HCT116 (cell line): ENCODE results near the gene BMP4. TPM values are rescaled to one million over a fixed set of nuclear protein-coding genes. Genes with fewer than 3 reads are reported as not detected.

ENCODE experiments used
- ATAC-seq: fragments of 200-7000 bp; cut with Tn5 transposase; 2 replicates; pipeline ENCODE4 v1.9.1; 2020; ENCODE audit warnings: mild to moderate bottlenecking, moderate library complexity
- BruUV-seq: library from RNA; stranded (reverse); fragments of 400-500 nt; replicated peaks from 2 replicates; lab custom pipeline; 2021; lab: Mats Ljungman, UMichigan
- CTCF ChIA-PET: fragments of 300-600 bp; sonication (Branson Sonifier 250); formaldehyde crosslinking; loops from one replicate; lab custom pipeline; 2021; ENCODE audit warnings: antibody characterized with exemption; lab: Charles Lee
- POLR2A ChIA-PET: fragments of 300-600, 350-600 bp; sonication (Branson Sonifier 250); formaldehyde crosslinking; loops from one replicate; lab custom pipeline; 2021; ENCODE audit warnings: antibody characterized with exemption; lab: Charles Lee
- RAD21 ChIA-PET, 2 experiments: fragments of 300-600 bp; sonication (Branson Sonifier 250); formaldehyde crosslinking; loops; one replicate each; lab custom pipeline; 2023; ENCODE audit warnings: low total read pairs in 2 of 2; ENCODE audit not compliant: uncharacterized antibody in 2 of 2, unreplicated experiment in 2 of 2, low non-redundant PET in 1 of 2; lab: Charles Lee
- DNase-seq: peaks from one replicate; pipeline ENCODE4 v3.0.0-alpha.2; 2010; ENCODE audit warnings: low read depth, low spot score
- H2AFZ ChIP-seq: fragments of 200-600 bp; shearing (Covaris generic), sonication (generic); 2 replicates; pipeline ENCODE4 v1.6.1; 2017; ENCODE audit warnings: low read depth, mixed run types, mixed read lengths, antibody characterized with exemption, low read length; ENCODE audit not compliant: poor library complexity, severe bottlenecking
- H3K27ac ChIP-seq: 2 replicates; pipeline ENCODE4 v1.5.1; 2012; ENCODE audit warnings: low read depth, low read length
- H3K27me3 ChIP-seq: fragments of 200-600 bp; sonication (generic); 2 replicates; pipeline ENCODE4 v1.6.1; 2016; ENCODE audit warnings: mixed run types, low read length, mixed read lengths; ENCODE audit not compliant: insufficient read depth
- H3K36me3 ChIP-seq, 2 experiments: fragments of 200-500 bp in 1 of 2; fragments of 200-600 bp in 1 of 2; sonication (Bioruptor generic) in 1 of 2; sonication (generic) in 1 of 2; 2 replicates each; pipeline versions ENCODE4 v1.5.1 to v1.6.1; 2014 to 2016; ENCODE audit warnings: low read length in 2 of 2, inconsistent platforms in 1 of 2, mixed read lengths in 1 of 2, mixed run types in 1 of 2; ENCODE audit not compliant: insufficient read depth in 2 of 2, control insufficient read depth in 1 of 2
- H3K4me1 ChIP-seq, 2 experiments: fragments of 200-600 bp in 1 of 2; sonication (generic) in 1 of 2; 2 replicates each; pipeline versions ENCODE4 v1.5.1 to v1.6.1; 2012 to 2017; ENCODE audit warnings: low read length in 2 of 2, inconsistent platforms in 1 of 2, mild to moderate bottlenecking in 1 of 2, mixed read lengths in 1 of 2, mixed run types in 1 of 2, moderate library complexity in 1 of 2; ENCODE audit not compliant: insufficient read depth in 2 of 2, control insufficient read depth in 1 of 2
- H3K4me2 ChIP-seq: fragments of 200-600 bp; sonication (generic); 2 replicates; pipeline ENCODE4 v1.6.1; 2017; ENCODE audit warnings: mixed run types, low read length, mixed read lengths
- H3K4me3 ChIP-seq, 2 experiments: fragments of 200-600 bp in 1 of 2; sonication (generic) in 1 of 2; replicated peaks in 1 of 2; 2 replicates each; pipeline ENCODE4 v1.5.1; 2011 to 2016; ENCODE audit warnings: low read length in 2 of 2, control low read depth in 1 of 2, low read depth in 1 of 2, mild to moderate bottlenecking in 1 of 2, mixed read lengths in 1 of 2, mixed run types in 1 of 2
- H3K79me2 ChIP-seq: fragments of 200-600 bp; sonication (generic); 2 replicates; pipeline ENCODE4 v1.6.1; 2017; ENCODE audit warnings: mild to moderate bottlenecking, mixed run types, low read length, moderate library complexity, mixed read lengths; ENCODE audit not compliant: insufficient read depth
- H3K9ac ChIP-seq: fragments of 200-600 bp; sonication (generic); 2 replicates; pipeline ENCODE4 v1.6.1; 2016; ENCODE audit warnings: low read length, mixed read lengths
- H3K9me2 ChIP-seq: fragments of 200-600 bp; sonication (generic), shearing (Covaris generic); 2 replicates; pipeline ENCODE4 v1.6.1; 2017; ENCODE audit warnings: mixed run types, mild to moderate bottlenecking, moderate library complexity; ENCODE audit not compliant: insufficient read depth
- H3K9me3 ChIP-seq, 2 experiments: fragments of 200-500 bp in 1 of 2; fragments of 200-600 bp in 1 of 2; sonication (Bioruptor generic) in 1 of 2; sonication (generic) in 1 of 2; 2 replicates each; pipeline ENCODE4 v1.6.1; 2014 to 2017; ENCODE audit warnings: low read length in 2 of 2, mixed read lengths in 2 of 2, inconsistent platforms in 1 of 2, low read depth in 1 of 2, mild to moderate bottlenecking in 1 of 2, mixed run types in 1 of 2, moderate library complexity in 1 of 2; ENCODE audit not compliant: control insufficient read depth in 1 of 2, insufficient read depth in 1 of 2
- H4K20me1 ChIP-seq: fragments of 200-600 bp; sonication (generic), shearing (Covaris generic); 2 replicates; pipeline ENCODE4 v1.6.1; 2017; ENCODE audit warnings: mixed run types, mild to moderate bottlenecking, moderate library complexity; ENCODE audit not compliant: insufficient read depth
- ELF1 ChIP-seq: IDR thresholded peaks from 2 replicates; pipeline ENCODE4 v1.6.1; 2012; ENCODE audit warnings: low read depth, borderline replicate concordance
- POLR2AphosphoS5 ChIP-seq: IDR thresholded peaks from 2 replicates; pipeline ENCODE4 v1.6.1; 2011; ENCODE audit warnings: mild to moderate bottlenecking, low read depth, low read length, moderate library complexity
- ZFX ChIP-seq: fragments of 450-650 bp; IDR thresholded peaks from 2 replicates; pipeline ENCODE4 v1.6.1; 2017
- ZNF274 ChIP-seq: fragments of 200-500 bp; sonication (Bioruptor generic); IDR thresholded peaks from 2 replicates; pipeline ENCODE4 v1.6.1; 2014; ENCODE audit warnings: mild to moderate bottlenecking, low read depth, low read length, inconsistent platforms
- intact Hi-C: fragments of 100-400 bp; cut with micrococcal nuclease; formaldehyde crosslinking; loops from 2 replicates; pipeline ENCODE4 v1.10.0; 2022
- total RNA-seq: library from RNA; stranded (reverse); gene quantifications from one replicate; pipeline ENCODE4 v1.2.1, GENCODE V29; 2021; ENCODE audit not compliant: unreplicated experiment
- TF ChIP-seq, protein P1 (sequence below): IDR thresholded peaks from 2 replicates; pipeline ENCODE4 v1.6.1; 2011; ENCODE audit warnings: mild to moderate bottlenecking, low read length, moderate library complexity; ENCODE audit not compliant: insufficient replicate concordance; ENCODE audit errors: extremely low read depth

BMP4 gene
- total RNA-seq, 1 experiment from 2014 or later, result 145 TPM

- Histone ChIP-seq H3K27me3 (no peaks in the 10 kb centered on the region), H4K20me1 (peaks cover 14% of the 10 kb centered on the region; the same call in 1 of the 2 replicates), H3K4me2 (peak overlapping the region; percentile 99), H3K36me3 (peaks cover 38 to 40% of the 10 kb centered on the region in 2 experiments), H3K27ac (peak overlapping the region; percentile 98), H3K4me3 (peak overlapping the region; percentile 84 to 94), H2AFZ (no peak overlapping the region), H3K9ac (peak overlapping the region; percentile 82), H3K79me2 (peaks cover 76% of the 10 kb centered on the region), H3K9me2 (no peaks in the 10 kb centered on the region), H3K9me3 (no peaks in the 10 kb centered on the region), H3K4me1 (peaks cover 35 to 53% of the 10 kb centered on the region in 2 experiments)
- ChIA-PET CTCF (interaction anchor here (0.7 to 1.4 kb wide), 3 partner anchors 9 to 713 kb away, joined by 3 to 4 read pairs (median 3); no protein-coding TSS in a partner anchor), RAD21 (interaction anchor here (0.7 kb wide), 2 partner anchors 385 to 392 kb away, joined by 3 to 5 read pairs; no protein-coding TSS in a partner anchor), POLR2A (interaction anchor here (0.7 to 1.2 kb wide), 4 partner anchors 16 to 416 kb away, joined by 3 to 6 read pairs (median 3); no protein-coding TSS in a partner anchor)
- TF ChIP-seq ZNF274 (no peak), POLR2AphosphoS5 (0 out of 2 replicates have a peak, but pooled peaks have one; percentile 19), ELF1 (no peak), ZFX (no peak)
- TF ChIP-seq, protein P1, sequence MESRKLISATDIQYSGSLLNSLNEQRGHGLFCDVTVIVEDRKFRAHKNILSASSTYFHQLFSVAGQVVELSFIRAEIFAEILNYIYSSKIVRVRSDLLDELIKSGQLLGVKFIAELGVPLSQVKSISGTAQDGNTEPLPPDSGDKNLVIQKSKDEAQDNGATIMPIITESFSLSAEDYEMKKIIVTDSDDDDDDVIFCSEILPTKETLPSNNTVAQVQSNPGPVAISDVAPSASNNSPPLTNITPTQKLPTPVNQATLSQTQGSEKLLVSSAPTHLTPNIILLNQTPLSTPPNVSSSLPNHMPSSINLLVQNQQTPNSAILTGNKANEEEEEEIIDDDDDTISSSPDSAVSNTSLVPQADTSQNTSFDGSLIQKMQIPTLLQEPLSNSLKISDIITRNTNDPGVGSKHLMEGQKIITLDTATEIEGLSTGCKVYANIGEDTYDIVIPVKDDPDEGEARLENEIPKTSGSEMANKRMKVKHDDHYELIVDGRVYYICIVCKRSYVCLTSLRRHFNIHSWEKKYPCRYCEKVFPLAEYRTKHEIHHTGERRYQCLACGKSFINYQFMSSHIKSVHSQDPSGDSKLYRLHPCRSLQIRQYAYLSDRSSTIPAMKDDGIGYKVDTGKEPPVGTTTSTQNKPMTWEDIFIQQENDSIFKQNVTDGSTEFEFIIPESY, result no peak
- ATAC-seq (peak; percentile 0; the same call in 1 of the 2 replicates), DNase-seq (no peak)
- no TSS peak for BruUV-seq
- intact Hi-C loops, result no loop called here
Measured at GRCh38 chr14:53953828-53954550, 2.6 kb downstream of the BMP4 start.
